HG03469 (cell line): ENCODE results near the gene TRH.
"Not testable (repeated sequence)": the region's sequence is repeated elsewhere in the genome, so short reads cannot be mapped to it uniquely, and the experiment has no call there.

Source experiments
- ATAC-seq: cut with Tn5 transposase; IDR thresholded peaks from one replicate; pipeline ENCODE4 v1.9.1; 2021; ENCODE audit warnings: mild to moderate bottlenecking, moderate library complexity, moderate number of reproducible peaks; ENCODE audit not compliant: unreplicated experiment

TRH gene

DNA sequence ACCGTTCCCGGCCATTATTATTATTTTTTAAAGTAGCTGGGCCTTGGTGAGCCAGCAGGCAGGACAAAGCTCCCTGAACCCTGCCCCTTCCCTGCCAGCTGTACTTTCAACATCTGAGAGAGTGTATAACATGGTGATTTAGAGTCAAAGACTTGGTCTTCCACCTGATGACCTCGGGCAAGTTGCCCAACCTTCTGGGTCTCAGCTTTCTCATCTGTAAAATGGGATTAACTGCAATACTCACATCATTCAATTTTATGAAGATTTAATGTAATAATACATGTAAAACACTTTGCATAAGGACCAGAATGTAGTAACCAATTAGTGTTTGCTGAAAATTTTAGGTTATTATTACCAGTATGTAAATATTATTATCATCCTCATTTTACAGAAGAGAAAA lies 11.9 kb upstream of the TRH start:
- no peak for ATAC-seq

DNA sequence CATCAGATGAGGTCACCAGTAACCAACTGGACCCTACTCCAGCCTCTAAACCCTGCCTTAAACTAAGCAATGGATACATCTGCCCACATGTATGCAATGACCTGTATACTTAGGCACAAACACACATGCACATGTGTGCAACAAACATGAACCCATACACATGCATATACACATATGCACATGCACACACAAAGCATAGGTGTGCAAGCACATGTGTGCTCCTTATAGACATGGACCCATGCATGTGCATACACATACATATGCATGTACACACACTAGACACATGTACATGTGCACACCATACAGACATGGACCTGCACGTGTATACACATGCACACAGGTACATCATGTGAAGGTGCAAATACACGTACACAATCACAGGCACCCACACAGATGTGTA lies 8.6 kb upstream of the TRH start:
- no peak for ATAC-seq

DNA sequence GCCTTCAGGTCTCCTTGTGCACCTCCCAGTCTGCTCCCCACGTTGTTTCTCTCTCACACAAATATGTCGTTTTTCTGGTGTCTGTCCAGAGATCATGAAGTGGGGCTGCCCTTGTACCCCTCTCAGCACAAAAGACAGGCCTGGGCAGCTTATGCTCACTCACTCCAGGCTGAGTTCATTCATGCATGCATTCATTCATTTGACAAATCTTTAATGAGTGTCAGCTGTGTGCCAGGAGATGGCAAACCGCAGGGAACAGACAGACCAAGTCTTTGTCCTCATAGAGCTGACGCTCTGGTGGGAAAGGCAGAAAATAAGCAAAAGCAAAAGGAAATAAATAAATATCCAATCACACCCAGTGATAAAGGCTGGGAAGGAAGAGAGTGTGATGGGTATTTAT lies 7.6 kb upstream of the TRH start:
- no peak for ATAC-seq

DNA sequence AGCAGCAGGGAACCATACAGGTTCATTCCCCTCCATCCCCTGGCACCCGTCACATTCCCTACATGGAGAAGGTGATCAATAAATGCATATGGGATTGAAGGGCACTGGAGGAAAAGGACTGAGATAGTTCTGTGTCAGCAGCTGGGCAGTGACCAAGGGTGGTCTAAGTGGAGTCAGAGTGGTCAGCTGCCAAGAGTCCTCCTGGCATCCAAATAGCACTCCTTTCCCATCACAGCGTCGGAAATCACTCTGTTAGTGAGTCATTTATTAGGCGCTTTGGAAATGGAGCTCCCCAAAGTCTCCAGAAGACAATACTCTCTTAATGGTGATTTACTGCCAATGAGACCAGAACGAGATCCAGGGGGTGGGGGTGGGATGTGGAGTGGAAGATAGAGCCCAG lies 6.8 kb upstream of the TRH start:
- no peak for ATAC-seq

DNA sequence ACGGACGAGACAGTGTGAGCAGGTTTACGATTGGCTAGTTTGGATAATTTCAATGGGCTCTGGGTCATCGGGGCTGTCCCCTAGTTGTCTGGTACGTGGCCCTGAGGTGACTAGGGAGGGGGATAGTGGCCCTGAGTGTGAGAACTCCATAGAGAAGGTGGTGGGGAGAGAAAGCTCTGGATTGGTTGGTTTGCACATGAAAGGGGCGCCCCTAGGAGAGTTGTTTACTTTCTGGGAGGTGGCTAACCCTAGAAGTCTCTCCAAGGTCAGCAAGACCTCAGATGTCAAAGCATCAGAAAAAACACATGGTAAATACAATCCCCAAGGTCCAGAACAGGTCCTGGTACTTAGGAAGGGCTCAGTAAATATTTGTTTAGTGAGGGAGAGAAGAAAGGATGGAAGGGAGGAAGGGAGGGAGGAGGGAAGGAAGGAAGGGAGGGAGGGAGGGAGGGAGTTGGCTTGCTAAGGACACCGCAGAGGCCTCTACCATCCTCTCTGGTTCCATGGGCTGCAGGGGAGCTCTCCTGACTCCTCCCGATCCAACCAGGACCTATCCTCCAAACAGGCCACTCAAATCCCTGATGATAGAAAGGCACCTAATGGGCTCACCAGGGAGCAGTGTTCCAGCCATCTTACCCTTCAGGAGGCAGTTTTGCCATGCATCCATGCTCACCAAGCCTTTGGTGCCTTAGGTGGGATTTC lies 3.0 kb upstream of the TRH start:
- no peak for ATAC-seq

DNA sequence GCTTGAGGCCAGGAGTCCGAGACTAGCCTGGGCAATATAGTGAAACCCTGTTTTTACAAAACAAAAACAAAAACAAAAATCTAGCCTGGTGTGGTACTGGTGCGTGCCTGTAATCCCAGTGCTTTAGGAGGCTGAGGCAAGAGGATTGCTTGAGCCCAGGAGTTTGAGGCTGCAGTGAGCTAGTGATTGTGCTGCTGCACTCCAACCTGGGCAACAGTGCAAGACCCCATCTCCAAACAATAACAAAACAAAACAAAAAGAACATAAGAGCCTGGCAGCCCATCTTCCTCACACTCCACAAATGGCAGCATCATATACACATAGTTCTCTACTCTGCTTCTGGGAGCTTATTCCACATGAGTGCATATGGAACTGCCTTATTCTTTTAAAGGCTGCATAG lies 2.2 kb upstream of the TRH start:
- ATAC-seq: no peak

DNA sequence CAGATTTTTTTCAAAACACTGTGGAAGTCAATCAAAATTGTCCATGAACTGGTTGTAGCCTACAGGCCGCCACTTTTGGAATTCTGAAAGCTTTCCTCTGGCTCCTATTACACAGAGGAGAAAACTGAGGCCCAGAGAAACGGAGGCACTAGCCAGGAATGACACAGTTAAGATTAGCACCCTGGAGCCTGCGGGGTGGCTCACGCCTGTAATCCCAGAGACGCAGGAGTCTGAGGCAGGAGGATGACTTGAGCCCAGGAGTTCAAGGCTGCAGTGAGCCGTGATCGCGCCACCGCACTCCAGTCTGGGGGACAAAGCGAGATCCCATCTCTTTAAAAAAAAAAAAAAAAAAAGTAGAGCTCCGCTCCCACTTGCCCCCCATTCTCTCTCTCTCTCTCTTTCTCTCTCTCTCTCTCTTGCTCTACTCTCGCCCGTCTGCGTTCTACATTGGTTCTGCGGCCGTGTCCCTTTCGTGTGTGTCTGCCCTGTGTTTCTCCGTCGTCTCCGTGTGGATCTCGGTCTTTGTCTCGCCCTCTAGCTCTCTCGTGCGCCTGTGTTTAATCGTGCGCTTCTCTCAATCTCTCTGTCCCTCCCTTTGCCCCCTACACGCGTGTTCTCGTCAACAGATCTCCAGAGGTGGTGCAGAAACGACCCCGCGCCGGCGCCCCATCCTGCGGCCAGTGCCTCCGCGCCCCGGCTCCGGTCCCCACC lies 512 bp upstream of the TRH start:
- no peak for ATAC-seq

DNA sequence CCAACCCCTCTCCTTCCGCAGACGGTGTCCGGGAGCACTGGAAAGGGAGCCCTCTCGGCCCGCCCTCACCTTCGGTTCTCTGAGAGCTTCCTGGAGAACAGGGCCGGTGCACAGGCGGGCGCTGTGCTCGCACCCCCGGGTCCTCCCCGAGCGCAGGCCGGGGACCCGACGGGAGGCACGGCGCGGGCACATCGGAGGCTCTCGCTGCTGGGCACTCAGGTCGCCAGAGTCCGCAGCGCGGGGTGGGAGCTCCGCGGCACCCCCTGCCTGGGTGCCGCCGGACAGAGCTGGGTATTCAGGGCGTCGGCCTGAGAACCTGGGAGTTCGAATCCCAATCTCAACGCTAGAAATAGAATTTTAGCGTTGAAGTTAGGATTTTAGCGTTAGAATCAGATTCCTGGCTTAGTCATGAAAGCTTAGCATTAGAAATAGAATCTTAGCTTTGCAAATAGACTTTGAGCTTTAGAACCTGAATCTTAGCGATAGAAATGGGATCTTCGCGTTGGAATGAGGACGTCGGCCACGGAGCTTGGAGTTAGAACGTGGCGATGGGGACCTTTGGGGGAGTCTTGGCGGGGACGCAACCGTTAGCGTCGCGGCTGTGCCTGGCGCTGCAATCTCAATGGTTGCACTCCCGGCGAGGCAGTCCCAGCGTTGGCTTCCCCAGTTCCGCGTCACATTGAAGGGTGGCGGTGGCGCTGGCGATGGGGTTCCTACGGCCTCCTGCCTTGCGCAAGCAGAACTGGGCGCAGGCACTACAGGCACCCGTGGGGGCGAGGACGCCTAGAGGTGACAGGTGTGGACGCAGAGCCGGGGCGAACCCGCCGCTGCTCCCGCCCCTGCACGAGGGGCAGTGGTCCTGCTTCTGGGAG lies 549 bp downstream of the TRH start:
- ATAC-seq: no peak

DNA sequence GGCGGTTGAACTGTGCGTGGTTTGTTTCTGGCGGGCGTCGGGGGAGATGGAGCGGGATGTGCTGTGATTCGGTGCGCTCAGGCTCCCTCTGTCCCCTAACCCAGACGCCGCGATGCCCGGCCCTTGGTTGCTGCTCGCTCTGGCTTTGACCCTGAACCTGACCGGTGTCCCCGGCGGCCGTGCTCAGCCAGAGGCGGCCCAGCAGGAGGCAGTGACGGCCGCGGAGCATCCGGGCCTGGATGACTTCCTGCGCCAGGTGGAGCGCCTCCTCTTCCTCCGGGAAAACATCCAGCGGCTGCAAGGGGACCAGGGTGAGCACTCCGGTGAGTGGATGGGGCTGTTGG lies 1.2 kb downstream of the TRH start:
- ATAC-seq: no peak

DNA sequence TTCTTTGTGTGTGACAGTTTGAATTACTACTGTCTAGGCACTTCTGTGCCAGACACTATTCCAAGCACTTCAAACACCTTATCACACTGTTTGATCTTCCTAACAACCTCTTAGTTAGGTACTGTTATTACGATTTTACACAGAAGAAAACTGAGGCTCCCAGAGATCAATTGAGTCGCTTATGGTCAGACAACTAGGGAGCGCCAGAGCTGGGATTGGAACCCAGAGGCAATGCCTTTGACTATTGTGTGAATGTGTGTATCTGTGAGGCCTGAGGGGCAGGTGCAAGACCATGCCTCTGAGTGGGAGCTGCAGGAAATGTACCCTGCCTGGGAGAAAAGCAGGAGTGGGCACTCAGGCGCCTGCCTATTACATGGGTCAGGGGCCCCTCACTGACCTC lies 1.8 kb downstream of the TRH start:
- ATAC-seq: no peak

DNA sequence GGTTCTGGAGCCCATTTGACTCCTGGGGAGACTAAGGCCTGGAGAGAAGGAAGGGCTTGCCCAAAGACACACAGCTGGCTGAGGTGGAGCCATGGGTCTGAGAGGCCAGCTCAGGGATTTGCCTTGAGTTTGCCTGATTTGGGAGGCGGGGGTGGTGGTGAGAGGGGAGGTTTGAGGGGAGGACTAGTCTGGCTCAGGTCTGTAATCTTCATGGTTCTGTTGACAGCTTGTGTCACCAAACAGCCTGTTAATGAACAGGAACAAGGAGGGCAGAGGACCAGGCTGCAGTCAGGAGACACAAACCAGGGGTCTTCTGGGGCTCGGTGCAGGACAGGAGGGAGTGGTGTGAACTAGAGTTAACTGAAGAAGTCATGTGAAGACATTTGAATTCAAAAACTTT lies 3.6 kb downstream of the TRH start:
- no peak for ATAC-seq

DNA sequence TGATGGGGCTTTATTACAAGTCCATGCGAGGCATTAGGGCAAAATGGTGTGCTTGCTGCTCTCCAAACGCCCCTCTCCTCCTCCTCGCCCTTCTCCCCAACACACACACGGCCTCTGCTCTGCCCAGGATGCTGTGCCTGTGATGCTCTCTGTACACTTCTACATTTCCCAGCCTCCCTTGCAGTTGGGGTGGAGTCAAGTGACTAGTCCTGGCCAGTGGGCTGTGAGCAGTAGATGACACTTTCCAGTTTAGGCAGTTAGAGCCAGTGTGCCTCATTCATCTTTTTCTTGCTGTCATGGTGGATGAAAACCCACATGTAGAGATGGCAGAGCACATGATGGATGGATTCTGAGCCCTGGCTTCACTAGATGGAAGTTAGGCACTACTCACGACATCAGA lies 5.4 kb downstream of the TRH start:
- no peak for ATAC-seq

DNA sequence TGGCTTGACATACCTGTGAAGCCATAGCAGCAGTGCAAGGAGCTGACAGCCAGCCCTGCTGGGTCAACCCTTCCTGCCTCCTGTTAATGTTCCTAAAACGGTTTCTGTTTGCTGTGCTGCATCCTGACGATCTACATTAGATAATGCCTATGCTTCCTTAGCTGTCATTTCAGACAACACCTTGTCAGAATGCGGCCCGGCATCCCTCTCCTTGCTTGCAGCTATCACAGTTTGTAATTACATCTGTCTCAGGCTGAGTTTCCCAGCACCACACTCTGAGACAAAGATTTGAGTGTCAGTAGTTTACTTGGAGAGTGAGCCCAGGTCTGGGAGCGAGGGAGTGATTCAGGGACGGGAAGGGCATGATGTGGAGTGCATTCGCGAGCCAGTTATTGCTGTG lies 9.0 kb downstream of the TRH start:
- ATAC-seq: no peak

DNA sequence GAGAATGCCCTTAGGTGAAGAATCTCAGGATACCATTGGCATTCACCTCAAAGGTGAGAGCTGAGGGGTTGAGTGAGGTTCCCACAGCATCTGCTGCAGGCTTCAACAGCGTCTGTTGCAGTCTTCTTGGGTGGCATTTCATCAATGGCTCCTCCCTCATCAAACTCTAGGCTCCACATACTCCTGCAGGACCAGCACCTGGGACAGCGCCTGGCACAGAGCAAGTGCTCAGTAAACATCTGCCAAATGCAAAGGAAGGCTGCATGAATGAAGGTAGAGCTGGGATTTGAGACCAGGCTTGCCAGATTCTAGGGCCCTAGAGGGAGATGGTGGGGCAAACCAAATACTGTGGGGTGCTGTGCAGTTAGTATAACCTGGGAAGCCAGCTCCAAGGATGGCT lies 9.6 kb downstream of the TRH start:
- ATAC-seq: no peak

DNA sequence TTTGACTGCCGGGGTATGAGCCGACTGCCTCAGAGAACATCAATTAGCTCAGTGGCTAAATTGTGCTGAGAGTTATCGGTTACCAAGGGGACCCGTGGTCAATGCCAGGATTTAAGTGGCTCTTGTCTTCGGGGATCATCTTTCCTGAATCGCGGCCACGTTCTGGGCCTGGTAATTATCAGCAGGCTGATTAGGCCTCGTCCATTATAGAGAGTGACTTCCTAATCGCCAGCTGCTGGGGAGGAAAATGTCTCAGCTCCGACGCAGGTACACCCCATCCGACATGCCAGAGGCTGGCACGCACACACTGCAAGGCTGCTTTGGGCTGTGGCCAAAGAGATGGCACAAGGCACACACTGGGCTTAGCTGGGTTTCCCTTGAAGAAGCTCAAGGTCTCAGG lies 10.6 kb downstream of the TRH start:
- ATAC-seq: no peak

DNA sequence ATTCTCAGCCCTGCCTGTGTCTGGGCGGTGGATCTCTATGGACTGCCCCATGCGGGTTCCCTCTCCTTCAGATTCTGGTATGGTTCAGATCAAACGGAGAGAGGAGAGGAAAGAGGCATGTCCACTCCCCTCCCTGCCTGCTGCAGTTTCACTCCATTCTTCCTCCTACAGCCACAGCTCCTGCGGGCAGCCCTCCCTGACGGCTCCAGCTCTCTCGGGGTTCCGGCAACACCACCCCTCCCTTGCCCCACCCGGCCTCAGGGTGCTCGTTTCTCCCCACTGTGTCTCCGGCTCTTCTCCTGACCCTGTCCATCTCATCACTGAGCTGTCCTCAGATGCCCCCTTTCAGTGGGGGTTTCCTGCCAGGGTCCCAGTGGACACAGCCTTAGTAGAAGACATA lies 13.9 kb downstream of the TRH start:
- ATAC-seq: no peak

DNA sequence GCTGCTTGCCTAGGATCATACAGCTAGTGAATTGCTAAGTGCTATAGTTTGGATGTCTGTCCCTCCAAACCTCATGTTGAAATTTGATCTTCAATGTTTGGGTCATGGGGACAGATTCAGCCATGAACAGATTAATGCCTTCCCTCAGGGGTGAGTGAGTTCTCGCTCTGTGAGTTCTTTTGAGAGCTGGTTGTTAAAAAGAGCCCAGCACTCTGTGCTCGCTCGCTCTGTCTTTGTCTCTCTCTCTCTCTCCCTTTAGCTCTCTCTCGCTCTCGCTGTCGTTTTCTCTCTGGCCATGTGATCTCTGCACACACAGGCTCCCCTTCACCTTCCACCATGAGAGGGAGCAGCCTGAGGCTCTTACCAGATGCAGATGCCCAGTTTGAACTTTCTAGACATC lies 14.9 kb downstream of the TRH start:
- no peak for ATAC-seq

DNA sequence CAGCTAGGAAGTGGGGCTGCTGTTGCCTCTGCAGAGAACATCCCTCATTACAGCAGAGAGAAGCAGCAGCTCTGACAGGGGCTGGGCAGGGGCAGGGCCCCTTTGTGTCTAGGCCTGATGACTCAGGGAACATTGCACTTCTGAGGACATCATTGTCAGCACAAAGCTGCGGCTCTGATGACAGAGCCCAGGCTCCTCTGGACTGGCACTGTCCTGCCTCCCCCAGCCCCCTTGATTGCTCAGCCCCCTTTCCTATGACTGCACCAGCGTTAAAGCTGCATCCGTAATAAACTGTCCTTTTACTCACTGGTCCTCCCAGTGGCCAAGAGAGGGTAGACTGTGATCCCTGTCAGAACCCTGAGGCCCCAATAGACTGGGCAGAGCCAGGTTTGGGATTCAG lies 18.3 kb downstream of the TRH start:
- no peak for ATAC-seq

DNA sequence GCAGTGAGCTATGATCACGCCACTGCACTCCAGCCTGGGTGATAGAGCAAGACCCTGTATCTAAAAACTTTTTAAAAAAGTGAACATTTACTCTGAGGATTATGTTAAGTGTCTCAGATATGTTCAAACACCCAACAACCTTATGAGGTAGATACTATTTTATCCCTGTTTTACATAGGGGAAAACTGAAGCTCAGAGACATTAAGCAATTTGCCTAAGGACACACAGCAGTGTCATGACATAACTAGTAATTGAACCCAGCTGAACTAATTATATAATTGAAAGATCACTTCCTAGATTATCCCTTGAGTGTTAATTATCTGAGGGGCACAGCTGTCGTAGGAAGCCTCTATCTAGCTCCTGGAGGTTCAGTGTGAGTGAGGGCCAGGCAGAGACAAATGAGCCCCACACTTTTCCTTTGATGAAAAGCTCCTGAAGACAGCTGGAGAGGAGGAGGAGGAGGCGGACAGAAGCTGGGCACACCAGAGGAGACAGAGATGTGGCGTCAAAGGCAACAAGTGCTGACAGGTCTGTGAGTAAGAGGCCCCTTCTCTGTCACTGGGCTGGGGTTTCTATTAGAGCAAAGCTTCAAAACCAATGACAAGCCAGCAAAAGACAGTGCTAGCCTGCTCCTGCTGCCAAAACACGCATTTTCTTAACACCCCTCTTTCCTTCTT lies 20.5 kb downstream of the TRH start:
- no peak for ATAC-seq

DNA sequence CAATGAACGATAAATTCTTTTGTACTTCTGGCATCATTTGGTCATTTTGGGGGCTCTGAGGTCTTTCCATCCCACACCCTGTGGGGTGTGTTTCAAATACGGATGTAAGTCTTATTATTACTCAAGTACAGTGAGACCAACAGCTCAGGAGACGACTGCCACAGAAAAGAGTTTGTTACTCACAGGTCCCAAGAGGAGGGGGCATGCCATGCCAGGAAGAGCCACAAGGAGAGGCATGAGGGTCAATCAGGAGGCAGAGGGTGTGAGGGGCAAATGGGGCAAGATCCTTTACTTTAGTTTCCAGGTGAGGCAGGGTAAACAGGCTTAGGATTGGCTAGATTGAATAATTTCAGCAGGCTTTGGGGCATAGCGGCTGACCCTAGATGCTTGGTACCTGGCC lies 21.6 kb downstream of the TRH start:
- no peak for ATAC-seq

DNA sequence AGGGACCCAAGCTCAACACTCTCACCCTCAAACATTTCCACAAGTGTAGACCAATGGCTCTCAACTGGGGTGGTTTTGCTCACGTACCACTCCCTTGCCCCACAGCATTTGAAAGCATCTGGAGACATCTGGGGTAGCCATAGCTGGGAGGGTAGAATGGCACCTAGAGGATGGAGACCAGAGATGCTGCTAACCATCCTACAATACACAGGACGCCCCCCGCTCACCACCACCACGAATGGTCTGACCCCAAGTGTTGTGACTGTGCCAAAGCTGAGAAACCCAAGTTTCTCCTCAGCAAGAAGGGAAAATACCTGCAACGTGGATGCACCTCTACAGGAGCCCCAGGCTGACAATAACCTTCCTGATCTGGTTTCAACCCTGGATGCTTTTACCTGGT lies 24.7 kb downstream of the TRH start:
- not testable (repeated sequence) for ATAC-seq
